ENCODE results near the gene PDIA2. TPM values are rescaled to one million over a fixed set of nuclear protein-coding genes. Genes with fewer than 3 reads are reported as not detected.

PDIA2 gene, protein sequence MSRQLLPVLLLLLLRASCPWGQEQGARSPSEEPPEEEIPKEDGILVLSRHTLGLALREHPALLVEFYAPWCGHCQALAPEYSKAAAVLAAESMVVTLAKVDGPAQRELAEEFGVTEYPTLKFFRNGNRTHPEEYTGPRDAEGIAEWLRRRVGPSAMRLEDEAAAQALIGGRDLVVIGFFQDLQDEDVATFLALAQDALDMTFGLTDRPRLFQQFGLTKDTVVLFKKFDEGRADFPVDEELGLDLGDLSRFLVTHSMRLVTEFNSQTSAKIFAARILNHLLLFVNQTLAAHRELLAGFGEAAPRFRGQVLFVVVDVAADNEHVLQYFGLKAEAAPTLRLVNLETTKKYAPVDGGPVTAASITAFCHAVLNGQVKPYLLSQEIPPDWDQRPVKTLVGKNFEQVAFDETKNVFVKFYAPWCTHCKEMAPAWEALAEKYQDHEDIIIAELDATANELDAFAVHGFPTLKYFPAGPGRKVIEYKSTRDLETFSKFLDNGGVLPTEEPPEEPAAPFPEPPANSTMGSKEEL
- 0.15 to 0.50 TPM (median 0.31 TPM) in 5 replicates for total RNA-seq (2022; extraction: Qiagen RNA extraction)

DNA sequence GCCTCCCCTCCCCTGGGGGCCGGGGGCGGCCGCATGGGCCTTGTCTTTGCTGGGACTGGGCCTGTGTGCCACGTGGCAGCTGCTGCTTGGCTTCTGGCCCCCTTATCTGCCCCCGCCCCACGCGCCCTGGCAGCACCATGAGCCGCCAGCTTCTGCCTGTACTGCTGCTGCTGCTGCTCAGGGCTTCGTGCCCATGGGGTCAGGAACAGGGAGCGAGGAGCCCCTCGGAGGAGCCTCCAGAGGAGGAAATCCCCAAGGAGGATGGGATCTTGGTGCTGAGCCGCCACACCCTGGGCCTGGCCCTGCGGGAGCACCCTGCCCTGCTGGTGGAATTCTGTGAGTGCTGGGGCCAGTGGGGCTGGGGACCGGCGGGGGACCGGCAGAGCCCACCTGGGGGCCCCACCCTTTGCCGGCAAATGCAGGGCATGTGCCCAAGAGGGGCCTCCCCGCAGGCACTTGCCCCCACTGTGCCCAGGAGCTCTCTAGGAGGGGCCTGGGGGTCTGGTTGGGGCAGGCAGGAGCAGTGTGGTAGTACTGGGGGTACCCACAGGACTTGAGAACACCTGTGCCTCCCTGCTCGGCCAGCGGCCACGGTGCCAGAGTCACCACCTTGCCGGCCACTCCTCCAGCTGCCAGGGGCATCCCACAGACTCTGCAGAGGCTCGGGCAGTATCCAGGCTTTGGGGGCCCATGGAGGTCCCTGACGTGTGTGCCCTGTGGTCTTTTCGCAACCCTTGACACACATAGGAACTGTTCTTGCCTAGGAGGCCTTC is at the start of gene PDIA2:
Gene PDIA2 (plus strand): TSS at position 132 of the 773 bp plus-strand sequence. CDS start 6 bp downstream, at position 138.

DNA sequence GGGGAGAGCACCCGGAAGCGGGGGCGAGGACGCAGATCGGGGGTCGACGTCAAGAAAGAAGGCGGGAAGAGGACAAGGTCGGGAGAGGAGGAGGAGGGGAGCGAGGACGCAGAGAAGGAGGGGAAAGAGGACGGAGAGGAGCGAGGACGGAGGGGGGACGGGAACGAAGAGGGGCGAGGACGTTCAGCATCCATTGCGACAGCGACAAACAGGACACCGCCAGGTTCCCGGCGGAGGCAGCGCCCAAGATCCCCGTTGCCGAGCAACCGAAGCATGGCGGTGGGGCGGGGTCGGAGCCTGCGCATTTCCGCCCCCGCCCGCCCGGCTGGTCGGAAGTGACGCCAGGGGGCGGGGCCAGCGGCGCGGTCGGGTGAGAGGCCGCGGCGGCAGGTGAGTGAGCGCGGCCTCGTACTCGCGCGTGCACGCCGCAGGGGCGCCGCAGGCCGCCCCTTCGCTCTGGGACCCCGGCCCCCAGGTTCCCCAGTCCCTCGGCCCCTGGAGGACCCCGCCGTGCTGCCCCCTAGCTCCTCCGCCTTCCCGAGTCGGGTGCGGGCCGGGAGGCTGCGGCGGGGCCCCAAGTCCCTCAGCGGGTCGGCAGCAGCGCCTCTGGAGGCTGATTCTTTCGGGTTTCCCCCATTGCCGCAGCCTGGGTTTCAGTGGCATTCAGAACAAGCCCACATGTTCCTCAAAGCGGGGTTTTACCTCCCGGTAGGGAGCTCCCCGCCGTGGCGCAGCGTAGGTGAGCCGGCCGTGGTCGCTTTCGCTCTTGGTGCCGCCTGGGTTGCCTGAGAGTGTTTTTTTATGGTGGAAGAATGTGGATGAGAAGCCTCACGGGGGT is 48.3 kb upstream of the PDIA2 start, which contains the start of gene FAM234A:
Gene FAM234A (plus strand): TSS at position 354 of the 838 bp plus-strand sequence. CDS start 19,593 bp downstream, outside the sequence.

DNA sequence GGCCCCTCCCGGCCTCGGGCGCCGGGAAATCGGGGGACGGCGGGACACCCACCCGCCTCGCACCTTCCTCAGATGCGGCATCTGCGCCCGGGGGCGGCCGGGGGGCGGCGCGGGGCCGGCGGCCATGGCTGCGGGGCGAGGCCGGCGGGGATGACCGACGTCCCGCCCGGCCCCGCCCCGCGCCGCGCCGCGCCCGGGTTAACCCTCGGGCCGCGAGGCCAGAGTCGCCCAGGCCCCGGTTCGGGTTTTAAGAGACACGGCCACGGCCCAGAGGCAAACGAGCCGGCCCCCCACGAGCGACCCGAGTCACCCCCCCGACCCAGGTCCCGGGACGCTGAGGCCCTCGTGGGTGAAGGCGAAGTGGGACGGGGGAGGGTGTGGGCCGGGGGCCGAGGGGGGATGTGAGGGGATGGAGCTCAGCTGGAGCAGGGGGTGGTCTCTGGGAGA is 7.2 kb upstream of the PDIA2 start, which contains the start of gene RGS11:
Gene RGS11 (minus strand): TSS at position 159 of the 447 bp plus-strand sequence. CDS start 33 bp downstream, at position 126.

DNA sequence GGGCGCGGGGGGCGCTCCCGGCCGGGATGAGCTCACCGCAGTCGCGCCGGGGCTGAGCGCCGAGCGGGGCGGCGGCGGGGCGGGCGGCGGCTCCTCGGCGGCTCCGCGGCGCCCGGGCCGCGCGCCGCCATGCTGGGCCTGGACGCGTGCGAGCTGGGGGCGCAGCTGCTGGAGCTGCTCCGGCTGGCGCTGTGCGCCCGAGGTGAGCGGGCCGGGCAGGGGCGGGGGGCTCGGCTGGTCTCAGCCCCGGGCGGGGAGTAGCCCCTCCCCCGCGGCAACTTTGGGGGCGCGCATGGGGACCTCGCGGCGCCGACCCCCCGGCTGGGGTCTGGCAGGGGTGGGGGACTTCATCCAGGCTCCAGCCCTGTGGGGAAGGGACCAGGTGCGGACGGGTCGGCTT is 2.4 kb upstream of the PDIA2 start, which contains the start of gene ARHGDIG:
Gene ARHGDIG (plus strand): TSS at position 40 of the 400 bp plus-strand sequence. CDS start 90 bp downstream, at position 130.

Other genes with a start within 250 kb of the PDIA2 start
- gene POLR3K, start 229.6 kb upstream of the PDIA2 start, total RNA-seq (2022; extraction: Qiagen RNA extraction), result 31.2 to 36.0 TPM (median 35.2 TPM) in 5 replicates
- gene SNRNP25, start 229.3 kb upstream of the PDIA2 start, total RNA-seq (2022; extraction: Qiagen RNA extraction), result 58.6 to 78.9 TPM (median 71.2 TPM) in 5 replicates
- gene RHBDF1, start 210.5 kb upstream of the PDIA2 start, total RNA-seq (2022; extraction: Qiagen RNA extraction), result 18.9 to 30.3 TPM (median 28.2 TPM) in 5 replicates
- gene MPG, start 204.9 kb upstream of the PDIA2 start, total RNA-seq (2022; extraction: Qiagen RNA extraction), result 61.1 to 77.6 TPM (median 76.5 TPM) in 5 replicates
- 20.2 to 30.1 TPM (median 27.5 TPM) in 5 replicates for gene NPRL3, start 144.5 kb upstream of the PDIA2 start, total RNA-seq (2022; extraction: Qiagen RNA extraction)
- gene HBZ, start 130.5 kb upstream of the PDIA2 start, total RNA-seq (2022; extraction: Qiagen RNA extraction), result 0.10 TPM in 1 of 5 replicates, not detected in the others
- gene HBM, start 117.2 kb upstream of the PDIA2 start, total RNA-seq (2022; extraction: Qiagen RNA extraction), result not detected in 5 replicates
- gene HBA2, start 110.3 kb upstream of the PDIA2 start, total RNA-seq (2022; extraction: Qiagen RNA extraction), result 0.45 to 0.62 TPM in 2 of 5 replicates, not detected in the others
- gene HBA1, start 106.5 kb upstream of the PDIA2 start, total RNA-seq (2022; extraction: Qiagen RNA extraction), result 1.1 to 2.4 TPM (median 1.8 TPM) in 5 replicates
- 4.5 to 8.0 TPM (median 7.3 TPM) in 5 replicates for gene HBQ1, start 102.7 kb upstream of the PDIA2 start, total RNA-seq (2022; extraction: Qiagen RNA extraction)
- gene LUC7L, start 53.7 kb upstream of the PDIA2 start, total RNA-seq (2022; extraction: Qiagen RNA extraction), result 40.3 to 50.6 TPM (median 43.6 TPM) in 5 replicates
- 43.7 to 49.1 TPM (median 49.0 TPM) in 5 replicates for gene FAM234A, start 48.3 kb upstream of the PDIA2 start, total RNA-seq (2022; extraction: Qiagen RNA extraction)
- 2.9 to 4.9 TPM (median 4.4 TPM) in 5 replicates for gene RGS11, start 7.2 kb upstream of the PDIA2 start, total RNA-seq (2022; extraction: Qiagen RNA extraction)
- 2.0 to 3.1 TPM (median 2.7 TPM) in 5 replicates for gene ARHGDIG, start 2.6 kb upstream of the PDIA2 start, total RNA-seq (2022; extraction: Qiagen RNA extraction)
- 28.7 to 33.3 TPM (median 32.1 TPM) in 5 replicates for gene AXIN1, start 69.6 kb downstream of the PDIA2 start, total RNA-seq (2022; extraction: Qiagen RNA extraction)
- gene MRPL28, start 87.4 kb downstream of the PDIA2 start, total RNA-seq (2022; extraction: Qiagen RNA extraction), result 120 to 138 TPM (median 130 TPM) in 5 replicates
- 27.1 to 40.0 TPM (median 35.2 TPM) in 5 replicates for gene PGAP6, start 98.8 kb downstream of the PDIA2 start, total RNA-seq (2022; extraction: Qiagen RNA extraction)
- 264 to 457 TPM (median 451 TPM) in 5 replicates for gene NME4, start 114.0 kb downstream of the PDIA2 start, total RNA-seq (2022; extraction: Qiagen RNA extraction)
- gene DECR2, start 118.7 kb downstream of the PDIA2 start, total RNA-seq (2022; extraction: Qiagen RNA extraction), result 21.4 to 30.7 TPM (median 29.9 TPM) in 5 replicates
- 26.2 to 32.4 TPM (median 28.4 TPM) in 5 replicates for gene RAB11FIP3, start 142.5 kb downstream of the PDIA2 start, total RNA-seq (2022; extraction: Qiagen RNA extraction)
- 40.4 to 75.7 TPM (median 67.9 TPM) in 5 replicates for gene CAPN15, start 244.5 kb downstream of the PDIA2 start, total RNA-seq (2022; extraction: Qiagen RNA extraction)